SK-N-SH (cell line): ENCODE results near the gene CCDC127. TPM values are rescaled to one million over a fixed set of nuclear protein-coding genes. Genes with fewer than 3 reads are reported as not detected.

Experiments
- CTCF ChIA-PET: fragments of 300-600, 350-600 bp; formaldehyde crosslinking; extraction: SDS; loops from one replicate; lab custom pipeline; 2021; lab: Yijun Ruan, JAX
- POLR2A ChIA-PET: fragments of 350-600 bp; sonication (Branson Sonifier 250); formaldehyde crosslinking; extraction: SDS; loops from one replicate; lab custom pipeline; 2020; ENCODE audit warnings: antibody characterized with exemption, inconsistent platforms; lab: Yijun Ruan, JAX
- DNase-seq: peaks from one replicate; pipeline ENCODE4 v3.0.0; 2012
- H2AFZ ChIP-seq: fragments of 200-600 bp; sonication (generic); 2 replicates; pipeline ENCODE4 v1.8.1; 2016; ENCODE audit warnings: antibody characterized with exemption, mild to moderate bottlenecking, low read depth
- H3F3A ChIP-seq: fragments of 200-600 bp; sonication (generic); replicated peaks from 2 replicates; pipeline ENCODE3; 2016; ENCODE audit warnings: antibody characterized with exemption, mild to moderate bottlenecking; ENCODE audit not compliant: insufficient read depth
- H3K27ac ChIP-seq, 2 experiments: fragments of 200-500 bp in 1 of 2; fragments of 200-600 bp in 1 of 2; sonication (Bioruptor generic) in 1 of 2; sonication (generic), shearing (Covaris generic) in 1 of 2; 2 replicates each; pipeline versions ENCODE4 v1.5.1 to v1.6.1; 2014 to 2016; ENCODE audit warnings: low read depth in 2 of 2, inconsistent platforms in 1 of 2, low read length in 1 of 2, mild to moderate bottlenecking in 1 of 2, mixed read lengths in 1 of 2
- H3K27me3 ChIP-seq: fragments of 200-600 bp; sonication (generic), shearing (Covaris generic); 2 replicates; pipeline ENCODE4 v1.6.1; 2016; ENCODE audit warnings: mixed run types; ENCODE audit not compliant: insufficient read depth
- H3K36me3 ChIP-seq, 2 experiments: fragments of 200-500 bp in 1 of 2; fragments of 200-600 bp in 1 of 2; sonication (Bioruptor generic) in 1 of 2; sonication (generic) in 1 of 2; replicated peaks in 1 of 2; 2 replicates each; pipeline versions ENCODE3 to v1.5.1; 2014 to 2016; ENCODE audit warnings: low read length in 1 of 2, mild to moderate bottlenecking in 1 of 2; ENCODE audit not compliant: insufficient read depth in 2 of 2, control insufficient read depth in 1 of 2
- H3K4me1 ChIP-seq, 2 experiments: fragments of 200-500 bp in 1 of 2; fragments of 200-600 bp in 1 of 2; sonication (Bioruptor generic) in 1 of 2; sonication (generic), shearing (Covaris generic) in 1 of 2; 2 replicates each; pipeline versions ENCODE4 v1.5.1 to v1.6.1; 2014 to 2016; ENCODE audit warnings: low read depth in 1 of 2, low read length in 1 of 2, mixed run types in 1 of 2; ENCODE audit not compliant: insufficient read depth in 2 of 2, control insufficient read depth in 1 of 2
- H3K4me2 ChIP-seq: fragments of 200-600 bp; sonication (generic), shearing (Covaris generic); 2 replicates; pipeline ENCODE4 v1.6.1; 2017; ENCODE audit warnings: mixed run types
- H3K4me3 ChIP-seq, 2 experiments: fragments of 200-500 bp in 1 of 2; fragments of 200-600 bp in 1 of 2; sonication (Bioruptor generic) in 1 of 2; sonication (generic), shearing (Covaris generic) in 1 of 2; 2 replicates each; pipeline versions ENCODE4 v1.5.1 to v1.8.1; 2014 to 2016; ENCODE audit warnings: low read depth in 2 of 2, inconsistent platforms in 1 of 2, low read length in 1 of 2, mild to moderate bottlenecking in 1 of 2, mixed read lengths in 1 of 2, moderate library complexity in 1 of 2
- H3K79me2 ChIP-seq: fragments of 200-600 bp; sonication (generic); 2 replicates; pipeline ENCODE4 v1.8.1; 2017; ENCODE audit warnings: mild to moderate bottlenecking; ENCODE audit not compliant: insufficient read depth
- H3K9ac ChIP-seq: fragments of 200-600 bp; sonication (generic); 2 replicates; pipeline ENCODE4 v1.6.1; 2017; ENCODE audit warnings: mixed run types
- H3K9me2 ChIP-seq: fragments of 200-600 bp; sonication (generic); 2 replicates; pipeline ENCODE4 v1.6.1; 2017; ENCODE audit warnings: mixed run types
- H3K9me3 ChIP-seq: fragments of 200-600 bp; sonication (generic); 2 replicates; pipeline ENCODE4 v1.6.1; 2017; ENCODE audit warnings: mixed run types, mild to moderate bottlenecking, moderate library complexity
- H4K20me1 ChIP-seq: fragments of 200-600 bp; sonication (generic); 2 replicates; pipeline ENCODE4 v1.6.1; 2017; ENCODE audit warnings: mild to moderate bottlenecking, mixed run types; ENCODE audit not compliant: insufficient read depth
- CHD2 ChIP-seq: fragments of 150-350 bp; IDR thresholded peaks from 2 replicates; pipeline ENCODE4 v1.6.1; 2018; ENCODE audit warnings: low read length; ENCODE audit not compliant: partially characterized antibody
- ELF1 ChIP-seq: IDR thresholded peaks from 2 replicates; pipeline ENCODE4 v1.4.0; 2012
- FOSL2 ChIP-seq: IDR thresholded peaks from 2 replicates; pipeline ENCODE4 v1.4.0; 2012; ENCODE audit warnings: low read depth, mild to moderate bottlenecking, moderate library complexity, borderline replicate concordance
- FOXJ3 ChIP-seq: sonication (generic); formaldehyde crosslinking; IDR thresholded peaks from 2 replicates; pipeline ENCODE4 v1.5.1; 2020; ENCODE audit warnings: mild to moderate bottlenecking, missing genetic modification reagents
- GABPA ChIP-seq: IDR thresholded peaks from 2 replicates; pipeline ENCODE4 v1.4.0; 2012; ENCODE audit warnings: low read depth, mild to moderate bottlenecking
- JUND ChIP-seq: IDR thresholded peaks from 2 replicates; pipeline ENCODE4 v1.4.0; 2012
- MEF2A ChIP-seq: IDR thresholded peaks from 2 replicates; pipeline ENCODE4 v1.4.0; 2012; ENCODE audit warnings: low read depth, borderline replicate concordance
- MXI1 ChIP-seq: IDR thresholded peaks from 2 replicates; pipeline ENCODE4 v1.6.1; 2012; ENCODE audit warnings: mild to moderate bottlenecking, low read depth, low read length, improper control_type of control experiment
- POLR2AphosphoS5 ChIP-seq: IDR thresholded peaks from 2 replicates; pipeline ENCODE4 v1.6.1; 2012; ENCODE audit warnings: low read depth, low read length
- RAD21 ChIP-seq: IDR thresholded peaks from 2 replicates; pipeline ENCODE4 v1.6.1; 2012; ENCODE audit warnings: mild to moderate bottlenecking, low read length
- RCOR1 ChIP-seq: fragments of 150-350 bp; IDR thresholded peaks from 2 replicates; pipeline ENCODE4 v1.6.1; 2017; ENCODE audit warnings: antibody characterized with exemption, low read length
- SIN3A ChIP-seq: IDR thresholded peaks from 2 replicates; pipeline ENCODE4 v1.6.1; 2012; ENCODE audit warnings: low read depth, mild to moderate bottlenecking, low read length, moderate library complexity, borderline replicate concordance
- SMC3 ChIP-seq: IDR thresholded peaks from 2 replicates; pipeline ENCODE4 v1.6.1; 2012; ENCODE audit warnings: low read depth, low read length, improper control_type of control experiment
- YY1 ChIP-seq: IDR thresholded peaks from 2 replicates; pipeline ENCODE4 v1.4.0; 2012; ENCODE audit warnings: low read depth, mild to moderate bottlenecking
- WGBS: methylation state at CpG from one replicate; pipeline ENCODE4 v1.1.6; 2017; ENCODE audit warnings: low lambda C conversion rate; 5-methylcytosine and 5-hydroxymethylcytosine counted together
- polyA plus RNA-seq, 3 experiments: library from polyadenylated mRNA; depleted of rRNA; stranded (reverse); fragments of >200 nt; gene quantifications; 2 replicates each; pipeline ENCODE4 v1.2.3, GENCODE V29; 2012
- TF ChIP-seq, protein P1 (sequence below): IDR thresholded peaks from 2 replicates; pipeline ENCODE4; 2012
- TF ChIP-seq, protein P2 (sequence below): IDR thresholded peaks from 2 replicates; pipeline ENCODE4 v1.6.1; 2012; ENCODE audit warnings: mild to moderate bottlenecking, low read depth, low read length, moderate library complexity
- TF ChIP-seq, protein P3 (sequence below): fragments of 200-600 bp; sonication (generic); IDR thresholded peaks from 2 replicates; pipeline ENCODE4 v1.6.1; 2017; ENCODE audit warnings: antibody characterized with exemption, mild to moderate bottlenecking, moderate library complexity
- TF ChIP-seq, protein P4 (sequence below): fragments of 150-350 bp; IDR thresholded peaks from 2 replicates; pipeline ENCODE4 v1.6.1; 2017; ENCODE audit warnings: antibody characterized with exemption, low read length, low read depth, borderline replicate concordance

Gene CCDC127
- polyA plus RNA-seq, 1 of the 3 experiments (the other 2 are of a cell fraction), result 3.9 TPM

DNA sequence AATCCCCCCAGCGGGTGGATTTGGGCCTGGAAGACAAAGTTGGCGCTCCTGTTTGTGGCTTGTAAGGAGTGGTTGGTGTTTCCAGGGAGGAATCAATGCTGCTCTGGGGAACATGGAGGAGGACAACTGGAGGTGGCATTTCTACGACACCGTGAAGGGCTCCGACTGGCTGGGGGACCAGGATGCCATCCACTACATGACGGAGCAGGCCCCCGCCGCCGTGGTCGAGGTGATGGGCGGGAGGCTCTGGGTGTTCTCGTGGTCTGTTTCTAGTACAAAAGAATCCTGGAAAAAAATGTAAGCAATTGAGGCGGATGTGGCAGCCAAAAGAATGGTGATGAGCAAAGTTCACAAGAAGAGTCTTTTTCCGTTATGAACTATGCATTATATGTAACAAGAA, 7.4 kb upstream of the CCDC127 start:
- ChIA-PET POLR2A (no interaction called here), CTCF (no interaction called here)
- peaks cover 54% of the 10 kb centered on the region for H3K79me2 ChIP-seq

DNA sequence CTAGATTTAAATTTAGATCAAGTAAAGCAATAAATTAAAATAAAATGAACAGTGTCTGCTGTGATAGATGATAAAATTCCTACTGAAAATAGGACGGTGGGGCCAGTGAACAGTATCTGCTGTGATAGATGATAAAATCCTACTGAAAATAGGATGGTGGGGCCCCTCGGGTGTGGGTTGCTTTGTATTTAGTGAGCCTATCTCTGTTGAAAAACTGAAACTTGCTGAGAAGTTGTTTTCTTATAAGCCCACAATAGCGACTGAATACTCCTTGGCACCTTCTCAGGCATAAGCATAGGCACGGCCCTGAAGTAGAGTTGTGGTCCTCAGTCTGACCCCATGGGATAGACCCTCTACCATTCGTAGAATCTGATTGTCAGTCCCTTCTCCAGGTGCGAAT, 5.8 kb upstream of the CCDC127 start:
- ChIA-PET POLR2A (no interaction called here), CTCF (no interaction called here)
- no peak overlapping the region for H3K27ac ChIP-seq
- TF ChIP-seq, protein P1, sequence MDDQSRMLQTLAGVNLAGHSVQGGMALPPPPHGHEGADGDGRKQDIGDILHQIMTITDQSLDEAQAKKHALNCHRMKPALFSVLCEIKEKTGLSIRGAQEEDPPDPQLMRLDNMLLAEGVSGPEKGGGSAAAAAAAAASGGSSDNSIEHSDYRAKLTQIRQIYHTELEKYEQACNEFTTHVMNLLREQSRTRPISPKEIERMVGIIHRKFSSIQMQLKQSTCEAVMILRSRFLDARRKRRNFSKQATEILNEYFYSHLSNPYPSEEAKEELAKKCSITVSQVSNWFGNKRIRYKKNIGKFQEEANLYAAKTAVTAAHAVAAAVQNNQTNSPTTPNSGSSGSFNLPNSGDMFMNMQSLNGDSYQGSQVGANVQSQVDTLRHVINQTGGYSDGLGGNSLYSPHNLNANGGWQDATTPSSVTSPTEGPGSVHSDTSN, result no peak
- no peak for TF ChIP-seq RAD21
- TF ChIP-seq, protein P2, sequence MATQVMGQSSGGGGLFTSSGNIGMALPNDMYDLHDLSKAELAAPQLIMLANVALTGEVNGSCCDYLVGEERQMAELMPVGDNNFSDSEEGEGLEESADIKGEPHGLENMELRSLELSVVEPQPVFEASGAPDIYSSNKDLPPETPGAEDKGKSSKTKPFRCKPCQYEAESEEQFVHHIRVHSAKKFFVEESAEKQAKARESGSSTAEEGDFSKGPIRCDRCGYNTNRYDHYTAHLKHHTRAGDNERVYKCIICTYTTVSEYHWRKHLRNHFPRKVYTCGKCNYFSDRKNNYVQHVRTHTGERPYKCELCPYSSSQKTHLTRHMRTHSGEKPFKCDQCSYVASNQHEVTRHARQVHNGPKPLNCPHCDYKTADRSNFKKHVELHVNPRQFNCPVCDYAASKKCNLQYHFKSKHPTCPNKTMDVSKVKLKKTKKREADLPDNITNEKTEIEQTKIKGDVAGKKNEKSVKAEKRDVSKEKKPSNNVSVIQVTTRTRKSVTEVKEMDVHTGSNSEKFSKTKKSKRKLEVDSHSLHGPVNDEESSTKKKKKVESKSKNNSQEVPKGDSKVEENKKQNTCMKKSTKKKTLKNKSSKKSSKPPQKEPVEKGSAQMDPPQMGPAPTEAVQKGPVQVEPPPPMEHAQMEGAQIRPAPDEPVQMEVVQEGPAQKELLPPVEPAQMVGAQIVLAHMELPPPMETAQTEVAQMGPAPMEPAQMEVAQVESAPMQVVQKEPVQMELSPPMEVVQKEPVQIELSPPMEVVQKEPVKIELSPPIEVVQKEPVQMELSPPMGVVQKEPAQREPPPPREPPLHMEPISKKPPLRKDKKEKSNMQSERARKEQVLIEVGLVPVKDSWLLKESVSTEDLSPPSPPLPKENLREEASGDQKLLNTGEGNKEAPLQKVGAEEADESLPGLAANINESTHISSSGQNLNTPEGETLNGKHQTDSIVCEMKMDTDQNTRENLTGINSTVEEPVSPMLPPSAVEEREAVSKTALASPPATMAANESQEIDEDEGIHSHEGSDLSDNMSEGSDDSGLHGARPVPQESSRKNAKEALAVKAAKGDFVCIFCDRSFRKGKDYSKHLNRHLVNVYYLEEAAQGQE, result no peak
- TF ChIP-seq SIN3A, result no peak
- no peak for TF ChIP-seq ELF1
- TF ChIP-seq SMC3, result no peak
- no peak for TF ChIP-seq JUND
- TF ChIP-seq MXI1, result no peak
- TF ChIP-seq CHD2, result no peak
- no peak for TF ChIP-seq YY1
- no peak for TF ChIP-seq MEF2A

More for the DNA sequence above, 7.4 kb upstream of the CCDC127 start:
- Histone ChIP-seq H3K4me3 (no peak overlapping the region), H3K27ac (no peak overlapping the region), H3K4me2 (no peak overlapping the region), H3K9ac (no peak overlapping the region), H3K9me3 (no peaks in the 10 kb centered on the region), H3K9me2 (no peaks in the 10 kb centered on the region), H3K27me3 (no peaks in the 10 kb centered on the region), H2AFZ (no peak overlapping the region), H3F3A (no peaks in the 10 kb centered on the region), H4K20me1 (peaks cover 37% of the 10 kb centered on the region), H3K36me3 (peaks cover 40 to 51% of the 10 kb centered on the region in 2 experiments), H3K4me1 (peaks cover 0 to 13% of the 10 kb centered on the region in 2 experiments; a peak in 3 of 4 replicates)
- TF ChIP-seq, protein P1, result no peak
- no peak for TF ChIP-seq FOXJ3
- TF ChIP-seq, protein P3, sequence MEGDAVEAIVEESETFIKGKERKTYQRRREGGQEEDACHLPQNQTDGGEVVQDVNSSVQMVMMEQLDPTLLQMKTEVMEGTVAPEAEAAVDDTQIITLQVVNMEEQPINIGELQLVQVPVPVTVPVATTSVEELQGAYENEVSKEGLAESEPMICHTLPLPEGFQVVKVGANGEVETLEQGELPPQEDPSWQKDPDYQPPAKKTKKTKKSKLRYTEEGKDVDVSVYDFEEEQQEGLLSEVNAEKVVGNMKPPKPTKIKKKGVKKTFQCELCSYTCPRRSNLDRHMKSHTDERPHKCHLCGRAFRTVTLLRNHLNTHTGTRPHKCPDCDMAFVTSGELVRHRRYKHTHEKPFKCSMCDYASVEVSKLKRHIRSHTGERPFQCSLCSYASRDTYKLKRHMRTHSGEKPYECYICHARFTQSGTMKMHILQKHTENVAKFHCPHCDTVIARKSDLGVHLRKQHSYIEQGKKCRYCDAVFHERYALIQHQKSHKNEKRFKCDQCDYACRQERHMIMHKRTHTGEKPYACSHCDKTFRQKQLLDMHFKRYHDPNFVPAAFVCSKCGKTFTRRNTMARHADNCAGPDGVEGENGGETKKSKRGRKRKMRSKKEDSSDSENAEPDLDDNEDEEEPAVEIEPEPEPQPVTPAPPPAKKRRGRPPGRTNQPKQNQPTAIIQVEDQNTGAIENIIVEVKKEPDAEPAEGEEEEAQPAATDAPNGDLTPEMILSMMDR, result no peak
- no peak for TF ChIP-seq POLR2AphosphoS5
- TF ChIP-seq, protein P4, sequence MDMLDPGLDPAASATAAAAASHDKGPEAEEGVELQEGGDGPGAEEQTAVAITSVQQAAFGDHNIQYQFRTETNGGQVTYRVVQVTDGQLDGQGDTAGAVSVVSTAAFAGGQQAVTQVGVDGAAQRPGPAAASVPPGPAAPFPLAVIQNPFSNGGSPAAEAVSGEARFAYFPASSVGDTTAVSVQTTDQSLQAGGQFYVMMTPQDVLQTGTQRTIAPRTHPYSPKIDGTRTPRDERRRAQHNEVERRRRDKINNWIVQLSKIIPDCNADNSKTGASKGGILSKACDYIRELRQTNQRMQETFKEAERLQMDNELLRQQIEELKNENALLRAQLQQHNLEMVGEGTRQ, result no peak
- TF ChIP-seq FOSL2, result no peak
- TF ChIP-seq RCOR1, result no peak
- TF ChIP-seq GABPA, result no peak
- no peak for TF ChIP-seq SMC3
- WGBS, result 97% methylated on average over 12 of the region's 14 CpGs
- DNase-seq, result no peak

More for the DNA sequence above, 5.8 kb upstream of the CCDC127 start:
- Histone ChIP-seq H3F3A (no peaks in the 10 kb centered on the region), H3K36me3 (peaks cover 34 to 42% of the 10 kb centered on the region in 2 experiments), H3K9ac (no peak overlapping the region), H3K4me1 (peaks cover 6 to 20% of the 10 kb centered on the region in 2 experiments), H3K9me2 (no peaks in the 10 kb centered on the region), H2AFZ (no peak overlapping the region), H3K79me2 (peaks cover 70% of the 10 kb centered on the region), H3K4me2 (no peak overlapping the region), H4K20me1 (peaks cover 50% of the 10 kb centered on the region), H3K27me3 (no peaks in the 10 kb centered on the region), H3K9me3 (no peaks in the 10 kb centered on the region), H3K4me3 (no peak overlapping the region)
- 90% methylated on average over 6 of the region's 6 CpGs for WGBS
- no peak for DNase-seq
